Measurements from ENCODE around the gene ANKRD30A.
"Not testable (repeated sequence)": the region's sequence is repeated elsewhere in the genome, so short reads cannot be mapped to it uniquely, and the experiment has no call there.

DNA sequence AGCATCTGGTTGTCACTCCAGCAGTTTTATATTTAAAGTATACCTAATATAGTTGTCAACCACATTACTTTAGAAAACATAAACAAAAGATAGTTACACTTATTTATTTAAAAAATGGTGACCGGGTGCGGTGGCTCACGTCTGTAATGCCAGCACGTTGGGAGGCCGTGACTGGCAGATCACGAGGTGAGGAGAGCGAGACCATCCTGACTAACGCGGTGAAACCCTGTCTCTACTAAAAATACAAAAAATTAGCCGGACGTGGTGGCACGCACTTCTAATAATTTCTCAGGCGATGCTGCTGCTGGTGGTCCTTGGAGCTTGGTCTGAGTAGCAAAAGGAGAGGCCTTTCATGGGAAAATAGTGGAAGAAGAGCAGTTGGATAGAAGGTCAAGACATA is 46.5 kb downstream of the ANKRD30A start:
- not testable (repeated sequence) for TF ChIP-seq POLR2AphosphoS5 (IDR thresholded peaks at IDR 0.05); POLR2A (IDR thresholded peaks at IDR 0.05); EP300 (IDR thresholded peaks at IDR 0.05; ENCODE audit: low read depth)
- TF ChIP-seq, protein P1, sequence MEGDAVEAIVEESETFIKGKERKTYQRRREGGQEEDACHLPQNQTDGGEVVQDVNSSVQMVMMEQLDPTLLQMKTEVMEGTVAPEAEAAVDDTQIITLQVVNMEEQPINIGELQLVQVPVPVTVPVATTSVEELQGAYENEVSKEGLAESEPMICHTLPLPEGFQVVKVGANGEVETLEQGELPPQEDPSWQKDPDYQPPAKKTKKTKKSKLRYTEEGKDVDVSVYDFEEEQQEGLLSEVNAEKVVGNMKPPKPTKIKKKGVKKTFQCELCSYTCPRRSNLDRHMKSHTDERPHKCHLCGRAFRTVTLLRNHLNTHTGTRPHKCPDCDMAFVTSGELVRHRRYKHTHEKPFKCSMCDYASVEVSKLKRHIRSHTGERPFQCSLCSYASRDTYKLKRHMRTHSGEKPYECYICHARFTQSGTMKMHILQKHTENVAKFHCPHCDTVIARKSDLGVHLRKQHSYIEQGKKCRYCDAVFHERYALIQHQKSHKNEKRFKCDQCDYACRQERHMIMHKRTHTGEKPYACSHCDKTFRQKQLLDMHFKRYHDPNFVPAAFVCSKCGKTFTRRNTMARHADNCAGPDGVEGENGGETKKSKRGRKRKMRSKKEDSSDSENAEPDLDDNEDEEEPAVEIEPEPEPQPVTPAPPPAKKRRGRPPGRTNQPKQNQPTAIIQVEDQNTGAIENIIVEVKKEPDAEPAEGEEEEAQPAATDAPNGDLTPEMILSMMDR (IDR thresholded peaks at IDR 0.05), result not testable (repeated sequence)

All from transverse colon (tissue), 4 donors.